Ectodermal cell (in vitro differentiated cells): ENCODE results near the gene ARG1.

Experiments used
- H3K27ac ChIP-seq: 2 replicates; pipeline ENCODE4 v1.7.0; 2013; ENCODE audit warnings: mild to moderate bottlenecking, low read depth, low read length; ENCODE audit not compliant: insufficient read depth, poor library complexity, severe bottlenecking
- H3K27me3 ChIP-seq: 2 replicates; pipeline ENCODE4 v1.7.0; 2013; ENCODE audit warnings: mild to moderate bottlenecking, low read length; ENCODE audit not compliant: insufficient read depth, control insufficient read depth, poor library complexity, severe bottlenecking
- H3K36me3 ChIP-seq: one replicate; pipeline ENCODE4 v1.7.0; 2013; ENCODE audit warnings: low read length; ENCODE audit not compliant: control insufficient read depth, insufficient read depth
- H3K4me1 ChIP-seq: one replicate; pipeline ENCODE4 v1.7.0; 2013; ENCODE audit warnings: low read length; ENCODE audit not compliant: control insufficient read depth, insufficient read depth
- H3K4me3 ChIP-seq: 2 replicates; pipeline ENCODE4 v1.7.0; 2013; ENCODE audit warnings: low read depth, low read length, control low read depth; ENCODE audit not compliant: insufficient read depth
- H3K9me3 ChIP-seq: 2 replicates; pipeline ENCODE4 v1.7.0; 2013; ENCODE audit warnings: mild to moderate bottlenecking, low read length, moderate library complexity; ENCODE audit not compliant: control insufficient read depth
- WGBS, 2 experiments: methylation state at CpG; one replicate each; pipeline ENCODE4 v1.1.7; 2013; ENCODE audit warnings: missing lambda C conversion rate in 2 of 2; 5-methylcytosine and 5-hydroxymethylcytosine counted together

ARG1 gene

GRCh38 chr6:131613296-131613925, 40.4 kb downstream of the ARG1 start:
- no peaks in the 10 kb centered on the region for H3K27me3 ChIP-seq
- no peaks in the 10 kb centered on the region for H3K9me3 ChIP-seq
- H3K4me3 ChIP-seq: no peak overlapping the region
- H3K36me3 ChIP-seq: peaks cover 23% of the 10 kb centered on the region
- 92 to 95% methylated on average over 2 to 4 of the region's 5 CpGs for WGBS, 2 experiments
- H3K4me1 ChIP-seq: no peaks in the 10 kb centered on the region
- H3K27ac ChIP-seq: no peak overlapping the region

- Histone ChIP-seq H3K4me1 (no peaks in the 10 kb centered on the region), H3K4me3 (no peak overlapping the region), H3K27ac (no peak overlapping the region), H3K9me3 (no peaks in the 10 kb centered on the region), H3K36me3 (peaks cover 22% of the 10 kb centered on the region), H3K27me3 (no peaks in the 10 kb centered on the region)
- 97 to 99% methylated on average over 3 of the region's 4 CpGs for WGBS, 2 experiments
Observed at GRCh38 chr6:131615275-131615674, 42.2 kb downstream of the ARG1 start.

GRCh38 chr6:131627724-131628682, 55.0 kb downstream of the ARG1 start, which contains the start of gene MED23:
Gene MED23 (minus strand): TSS chr6:131628242. CDS start chr6:131628049, 193 bp downstream.
- Histone ChIP-seq H3K36me3 (peaks cover 9% of the 10 kb centered on the region), H3K27me3 (no peaks in the 10 kb centered on the region), H3K4me3 (peak within 1 kb of the TSS; percentile 74), H3K9me3 (no peaks in the 10 kb centered on the region), H3K4me1 (no peaks in the 10 kb centered on the region), H3K27ac (peak within 1 kb of the TSS; percentile 65)
- WGBS, 2 experiments: 2% methylated on average over 53 of the region's 53 CpGs

DNA sequence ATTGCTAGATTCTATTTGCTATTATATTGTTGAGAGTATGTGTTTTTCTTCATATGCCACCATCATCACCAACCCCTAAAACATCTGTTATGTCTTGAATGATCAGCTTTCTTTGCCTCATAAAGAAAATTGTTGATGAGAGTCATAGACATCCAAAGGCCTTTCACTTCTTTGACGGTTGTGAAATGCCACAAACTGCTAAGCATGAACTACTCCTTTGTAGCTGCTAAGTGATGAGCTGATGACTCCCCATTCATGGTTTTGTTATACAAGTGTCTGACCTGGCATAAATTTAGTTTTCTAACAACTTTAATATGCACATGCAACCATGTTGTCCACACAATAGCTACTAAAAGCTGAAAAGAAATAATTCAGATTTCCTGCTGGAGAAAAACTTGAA, 55.7 kb downstream of the ARG1 start:
- H3K27me3 ChIP-seq: no peaks in the 10 kb centered on the region
- peaks cover 9% of the 10 kb centered on the region for H3K36me3 ChIP-seq
- no peaks in the 10 kb centered on the region for H3K4me1 ChIP-seq
- H3K27ac ChIP-seq: no peak overlapping the region
- no peaks in the 10 kb centered on the region for H3K9me3 ChIP-seq
- H3K4me3 ChIP-seq: no peak overlapping the region
- 86 to 97% methylated on average over 1 of the region's 1 CpG for WGBS, 2 experiments

DNA sequence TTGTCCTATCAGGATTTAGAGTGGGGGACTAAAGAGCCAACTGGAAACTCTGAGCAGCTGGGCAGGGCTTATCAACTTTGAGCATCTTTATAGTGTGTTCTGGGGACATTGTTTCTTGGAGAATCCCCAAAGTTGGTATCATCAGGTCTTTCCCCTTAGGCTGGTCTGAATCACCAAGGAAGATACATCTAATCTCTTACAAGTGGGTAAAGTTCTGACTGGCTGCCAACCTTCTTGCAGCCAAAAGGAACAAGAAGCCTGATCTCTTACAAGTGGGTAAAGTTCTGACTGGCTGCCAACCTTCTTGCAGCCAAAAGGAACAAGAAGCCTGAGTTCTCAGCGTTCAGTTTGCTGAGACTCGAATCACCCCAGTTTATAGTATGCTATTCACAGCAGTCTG, 56.6 kb downstream of the ARG1 start:
- peaks cover 3% of the 10 kb centered on the region for H3K36me3 ChIP-seq
- no peak overlapping the region for H3K4me3 ChIP-seq
- 95 to 97% methylated on average over 2 of the region's 2 CpGs for WGBS, 2 experiments
- no peak overlapping the region for H3K27ac ChIP-seq
- H3K9me3 ChIP-seq: no peaks in the 10 kb centered on the region
- no peaks in the 10 kb centered on the region for H3K27me3 ChIP-seq
- no peaks in the 10 kb centered on the region for H3K4me1 ChIP-seq

DNA sequence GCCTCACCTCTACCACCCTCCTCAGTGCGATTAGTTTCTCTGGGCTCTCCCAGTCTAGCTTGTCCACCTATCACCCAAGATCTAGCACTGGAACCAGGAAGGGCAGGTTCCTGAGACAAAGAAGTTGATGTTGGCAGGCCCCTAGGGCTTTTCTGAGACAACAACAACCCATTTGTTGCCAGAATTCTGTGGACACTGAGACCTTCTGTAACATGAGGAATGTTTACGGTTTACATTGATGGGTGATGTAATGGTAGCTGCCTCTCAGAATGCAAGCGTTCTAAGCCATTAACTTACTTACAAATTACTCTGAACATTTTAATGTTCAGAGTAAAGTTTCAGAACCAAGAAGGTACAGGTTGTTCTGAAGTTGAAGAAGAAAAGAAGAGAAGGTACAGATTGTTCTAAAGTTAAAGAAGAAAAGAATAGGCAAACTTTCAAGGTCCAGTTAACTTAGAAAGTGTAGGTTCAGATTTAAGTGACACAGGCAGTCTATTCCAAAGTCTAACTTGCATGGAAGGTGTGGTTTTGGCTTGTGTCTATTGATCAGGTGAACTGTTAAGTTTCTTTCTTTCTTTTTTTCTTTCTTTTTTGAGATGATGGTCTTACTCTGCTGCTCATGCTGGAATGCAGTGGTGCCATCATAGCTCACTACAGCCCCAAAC, 58.7 kb downstream of the ARG1 start:
- Histone ChIP-seq H3K4me3 (no peak overlapping the region), H3K27ac (no peak overlapping the region), H3K4me1 (no peaks in the 10 kb centered on the region), H3K36me3 (no peaks in the 10 kb centered on the region), H3K9me3 (no peaks in the 10 kb centered on the region), H3K27me3 (no peaks in the 10 kb centered on the region)
- 100% methylated on average over 1 to 2 of the region's 3 CpGs for WGBS, 2 experiments
